NK-92 treated with Interleukin-12 subunit alpha and Interleukin-12 subunit beta, amount 100 ng/mL, for 24 hours (cell line): ENCODE results near the gene BACH2.

Source experiments
- DNase-seq: peaks from one replicate; lab custom pipeline; 2025; lab: John Stamatoyannopoulos, UW

The BACH2 gene

DNA sequence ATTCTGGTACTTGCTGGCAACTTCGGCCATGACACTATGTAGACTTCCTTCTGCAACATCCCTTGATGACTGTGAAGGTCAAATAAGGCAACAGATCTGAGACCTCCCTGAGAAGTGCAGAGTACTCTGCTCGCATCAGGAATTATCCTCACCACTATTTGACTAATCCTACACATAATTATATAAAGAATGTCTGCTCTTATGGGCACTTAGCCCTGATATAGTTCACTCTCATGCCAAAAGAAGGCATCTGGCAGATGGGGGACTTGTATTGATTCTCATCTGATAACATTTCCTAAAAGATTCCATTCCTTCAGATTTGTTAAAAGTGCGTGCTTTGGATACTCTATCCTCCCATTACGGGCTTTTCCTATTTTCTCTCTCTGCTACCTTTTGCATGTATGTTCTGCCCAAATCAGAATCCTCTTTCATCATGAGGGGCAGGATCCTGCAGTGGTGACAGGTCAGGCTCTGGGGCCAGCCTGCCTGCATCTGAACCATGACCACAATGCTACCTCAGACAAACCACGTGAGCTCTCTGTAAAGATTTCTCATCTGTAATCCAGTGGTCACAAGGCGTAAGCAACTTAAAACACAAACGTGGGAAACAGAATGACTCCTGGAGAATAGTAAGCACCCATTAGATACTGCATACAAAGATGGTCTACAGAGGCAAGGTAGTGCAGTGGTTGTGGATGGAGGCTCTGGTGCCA is 268.4 kb downstream of the BACH2 start:
- DNase-seq = no peak

GRCh38 chr6:90026216-90026615 is 270.4 kb downstream of the BACH2 start:
- no peak for DNase-seq

- DNase-seq = no peak
These were observed 271.1 kb downstream of the BACH2 start for GRCh38 chr6:90025523-90026061.

DNA sequence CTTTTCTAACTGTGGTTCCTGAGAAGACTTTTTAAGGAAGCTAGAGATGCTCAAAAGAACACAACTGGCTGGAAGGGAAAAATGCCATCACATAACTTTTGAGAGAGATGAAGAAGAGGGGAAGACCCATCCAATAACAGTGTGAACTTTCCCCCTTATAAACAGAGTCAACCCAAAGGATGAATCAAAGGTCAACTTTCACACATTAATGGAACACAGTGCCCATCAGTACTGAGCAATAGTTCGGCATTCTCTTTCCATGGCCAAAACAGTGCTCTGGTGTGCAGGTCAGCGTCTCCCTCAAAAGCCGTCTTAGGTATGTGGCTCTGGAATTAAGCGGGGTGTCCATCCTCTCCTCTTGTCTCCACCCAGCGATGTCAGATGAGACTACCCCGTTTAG is 272.0 kb downstream of the BACH2 start:
- DNase-seq = no peak

DNA sequence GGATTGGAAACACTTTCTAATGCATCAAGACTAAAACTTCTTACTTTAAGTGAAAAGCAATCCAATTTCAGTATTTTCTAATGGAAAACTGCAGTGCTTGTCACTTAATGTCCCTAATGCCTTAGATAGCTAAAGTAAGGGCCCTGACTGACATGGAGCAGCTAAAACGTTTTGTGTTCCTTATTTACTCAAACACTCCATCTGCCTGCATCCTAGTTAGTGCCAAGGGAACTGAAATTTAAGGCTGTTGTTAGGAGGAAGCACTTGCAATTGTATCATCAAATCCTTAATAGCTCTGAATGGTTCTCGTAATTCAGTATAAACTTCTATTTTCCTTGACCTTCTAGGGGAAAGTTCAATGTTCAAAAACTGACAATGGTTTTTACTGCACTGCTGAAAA is 274.9 kb downstream of the BACH2 start:
- DNase-seq = no peak

DNA sequence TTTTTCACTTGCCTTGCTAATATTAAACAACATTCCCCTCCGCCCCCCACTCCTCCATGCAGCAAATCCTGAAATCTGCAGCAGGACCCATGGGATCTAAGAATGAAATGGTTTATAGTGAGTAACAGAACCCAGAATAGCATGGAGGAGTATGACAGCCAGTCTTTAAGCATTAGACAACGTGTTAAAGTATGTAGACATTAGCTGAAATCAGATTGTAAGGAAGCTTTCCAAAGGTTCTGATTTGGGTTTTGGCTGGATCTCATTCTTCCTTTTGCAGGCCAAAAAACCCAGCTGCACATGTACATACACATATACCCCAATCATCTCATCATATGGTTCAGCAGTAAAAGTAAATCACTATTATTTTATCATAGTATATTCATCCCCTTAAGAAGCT is 275.9 kb downstream of the BACH2 start:
- DNase-seq = no peak

DNA sequence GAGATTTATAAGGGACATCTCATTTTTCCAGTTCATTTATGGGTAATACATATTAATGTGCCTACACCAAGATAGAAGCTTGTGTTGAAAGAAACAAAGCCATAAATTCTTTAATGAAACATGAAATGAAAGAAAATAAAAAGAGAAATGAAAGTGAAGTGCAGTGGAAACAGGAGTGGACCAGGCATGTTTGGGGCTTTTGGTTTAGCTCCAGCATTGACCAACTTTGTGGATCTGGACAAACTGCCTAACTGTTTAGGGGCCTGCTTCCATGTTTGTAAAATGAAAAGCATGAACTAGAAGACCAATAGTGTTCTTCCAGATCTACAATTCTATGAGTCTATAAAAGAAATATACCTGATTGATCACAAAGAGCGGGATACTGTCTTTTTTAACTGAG is 277.4 kb downstream of the BACH2 start:
- DNase-seq = no peak

GRCh38 chr6:90015883-90016282 is 280.8 kb downstream of the BACH2 start:
- DNase-seq = no peak

DNA sequence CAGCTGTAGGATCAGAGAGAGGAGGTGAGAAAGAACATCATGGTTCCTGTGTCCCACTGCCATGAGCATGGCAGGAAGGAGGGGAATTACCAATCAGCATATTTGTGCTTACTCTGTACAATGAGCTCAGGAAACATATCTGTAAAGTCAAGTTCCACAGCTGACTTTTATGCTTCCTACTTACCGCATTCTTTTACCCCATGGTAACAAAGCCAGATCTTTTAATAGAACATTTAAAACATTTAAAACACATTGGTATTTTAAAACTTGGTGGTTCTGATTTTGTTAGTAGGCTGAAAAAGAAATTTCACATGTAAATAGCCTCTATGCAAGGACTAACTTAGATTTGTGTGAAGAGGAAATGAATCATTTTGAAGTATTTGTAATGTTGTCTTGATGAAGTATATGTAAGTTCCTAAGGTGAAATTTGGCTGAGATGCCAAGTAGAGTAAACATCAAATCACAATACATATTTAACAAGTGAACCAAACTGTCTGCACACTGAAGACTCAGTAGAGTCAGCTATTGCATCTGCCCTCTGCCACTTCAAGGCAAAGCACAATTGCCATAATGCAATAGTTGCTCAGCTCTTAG is 287.6 kb downstream of the BACH2 start:
- no peak for DNase-seq

DNA sequence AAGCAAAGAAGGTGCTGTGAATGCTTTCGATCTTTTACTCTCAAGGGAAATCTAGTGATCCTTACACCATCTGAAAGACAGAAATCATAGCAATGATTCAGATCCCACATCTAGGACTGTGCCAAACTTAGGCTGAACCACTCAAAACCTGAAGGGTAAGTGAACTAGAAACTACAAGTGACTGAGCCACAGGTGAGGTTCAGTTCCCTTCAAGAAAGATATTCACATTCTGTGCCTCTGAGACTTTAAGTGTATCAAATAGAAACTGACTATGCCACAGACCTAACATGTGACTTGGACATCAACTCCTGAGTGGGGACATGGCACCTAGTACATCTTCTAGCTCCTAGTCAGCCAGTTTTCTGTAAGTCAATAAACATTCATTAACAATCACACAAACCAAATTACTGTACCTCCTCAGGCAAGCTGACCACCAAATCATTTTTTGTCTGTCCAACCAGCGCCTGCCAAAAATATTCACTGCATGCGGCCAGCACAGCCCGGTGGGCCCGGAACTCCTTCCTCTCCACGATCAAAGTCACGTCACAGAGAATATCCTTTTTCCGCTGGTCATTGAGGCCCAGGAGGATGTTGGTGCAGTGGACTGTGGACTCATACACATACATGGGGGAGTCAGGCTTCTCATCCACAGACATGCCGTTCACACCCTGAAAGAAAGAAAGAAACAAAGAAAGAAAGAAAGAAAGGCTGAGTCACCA is 288.3 kb downstream of the BACH2 start:
- no peak for DNase-seq

DNA sequence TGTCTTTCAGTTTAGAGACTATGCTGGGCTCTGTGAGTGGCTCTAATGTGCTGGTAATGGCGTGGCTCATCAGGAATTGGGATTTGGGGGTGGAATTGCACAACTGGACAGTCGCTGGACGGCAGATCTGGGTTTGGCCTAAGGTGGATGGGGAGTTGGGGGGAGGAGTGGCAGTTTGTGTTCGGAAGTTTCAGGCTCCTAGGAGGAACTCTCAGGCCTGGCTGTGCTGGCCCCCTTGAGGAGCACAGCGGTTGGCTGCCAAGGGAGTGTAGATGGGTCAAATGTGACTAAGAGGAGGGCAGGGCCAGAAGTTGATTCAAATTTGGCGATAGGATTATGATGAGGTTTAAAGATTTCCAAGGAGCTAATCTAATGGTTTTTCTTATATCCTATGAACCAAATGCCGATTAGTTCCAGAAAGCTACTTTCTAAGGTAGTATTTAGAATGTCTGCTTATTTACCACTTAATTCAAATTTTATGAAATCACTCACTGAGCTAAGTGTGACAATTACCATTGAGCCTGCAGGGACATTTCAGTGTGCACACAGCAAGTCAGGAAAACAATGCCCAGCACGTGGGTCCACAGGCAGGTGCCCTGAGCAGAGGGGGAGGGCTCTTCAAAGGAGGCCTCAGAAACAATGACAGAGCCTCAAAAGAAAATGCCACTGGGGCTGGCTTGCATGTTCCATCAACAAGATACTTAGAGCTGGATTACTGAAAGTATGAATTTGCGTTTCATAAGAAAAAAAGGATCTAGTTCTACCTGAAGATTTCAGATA is 291.4 kb downstream of the BACH2 start:
- no peak for DNase-seq

GRCh38 chr6:90004511-90004910 is 292.1 kb downstream of the BACH2 start:
- DNase-seq = no peak

DNA sequence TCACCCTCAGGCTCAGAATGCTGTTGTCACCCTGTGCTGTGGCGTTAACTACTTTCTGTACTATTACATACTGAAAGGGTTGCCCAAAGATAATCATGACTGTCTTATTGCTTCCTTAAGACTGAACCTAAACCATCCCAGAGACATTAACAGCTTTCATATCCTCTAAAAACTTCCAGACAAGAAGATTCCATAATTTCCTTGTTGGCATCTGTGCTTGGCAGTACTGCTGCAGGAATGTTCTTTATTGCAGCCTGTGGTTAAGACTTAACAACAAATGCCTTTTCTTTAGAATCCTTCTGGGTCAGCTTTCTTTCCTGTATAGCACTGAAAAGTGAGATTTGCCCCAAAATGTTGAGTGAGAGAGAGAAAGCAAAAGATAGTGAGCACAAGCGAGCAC is 292.7 kb downstream of the BACH2 start:
- no peak for DNase-seq

- DNase-seq = no peak
These were observed 293.4 kb downstream of the BACH2 start for GRCh38 chr6:90003069-90003795.

GRCh38 chr6:90000864-90001731 is 295.5 kb downstream of the BACH2 start:
- no peak for DNase-seq

DNA sequence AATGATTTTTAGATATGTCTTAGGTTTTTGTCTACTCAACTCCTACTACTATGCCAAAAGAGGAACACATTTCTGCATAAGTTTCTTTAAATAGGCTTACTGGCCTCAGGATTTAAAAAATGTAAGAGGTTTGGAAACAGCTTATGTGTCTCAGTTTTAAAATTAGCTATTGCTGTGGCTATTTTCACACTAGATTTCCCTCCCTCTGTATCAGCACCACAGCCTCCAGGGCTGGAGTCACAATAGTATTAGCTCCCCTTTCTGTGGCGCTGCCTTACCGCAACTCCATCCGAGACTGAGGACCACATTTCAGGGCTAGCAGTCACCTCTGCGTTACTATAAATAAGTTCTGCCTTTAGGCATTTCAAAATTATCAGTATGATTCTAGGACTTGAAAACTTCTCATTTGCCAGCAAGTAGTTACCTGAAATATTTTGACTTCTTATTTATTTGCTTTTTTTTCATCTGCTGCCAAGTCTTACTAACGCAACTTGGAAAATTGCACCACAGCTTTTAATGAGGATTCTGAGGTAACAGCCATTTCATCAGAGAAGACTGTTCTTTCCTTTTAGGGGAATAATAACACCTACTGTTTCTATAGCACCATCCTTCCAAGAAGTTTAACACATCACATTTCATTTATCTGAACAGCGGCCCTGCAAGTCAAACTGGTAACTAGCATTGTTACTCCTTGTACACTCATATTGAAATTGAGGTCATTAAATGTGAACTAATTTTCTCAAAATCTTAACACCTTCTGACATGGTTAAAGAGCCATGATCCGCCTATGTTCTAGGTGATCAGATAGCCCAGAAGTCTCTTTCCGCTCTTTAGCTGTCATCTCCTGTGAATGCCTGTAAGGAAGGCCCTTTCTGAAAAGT is 296.5 kb downstream of the BACH2 start:
- DNase-seq = no peak

DNA sequence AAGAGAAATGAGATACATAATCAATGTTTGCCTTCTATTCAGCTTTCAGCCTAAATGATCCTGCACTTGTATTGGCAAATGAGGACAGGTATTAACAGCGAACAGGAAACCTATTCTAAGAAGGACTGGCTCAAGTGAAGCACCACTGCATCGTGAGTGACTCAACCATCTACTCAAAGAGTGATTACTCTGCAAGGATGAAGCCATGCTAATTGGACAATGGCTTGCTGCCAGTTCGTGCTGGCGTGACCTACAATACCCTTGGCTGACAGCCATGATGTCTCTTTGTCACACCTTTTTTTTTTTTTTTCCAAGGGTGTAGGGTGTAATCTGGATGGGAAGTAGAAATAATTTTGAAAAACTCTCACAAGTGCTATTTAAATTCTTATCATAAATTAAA is 297.5 kb downstream of the BACH2 start:
- DNase-seq = no peak

- DNase-seq = no peak
These were observed 298.9 kb downstream of the BACH2 start for GRCh38 chr6:89997456-89998445.
